Brain microvascular endothelial cell (primary cell): Measurements from ENCODE around the gene GNAT3.

ENCODE experiments used
- DNase-seq: peaks from one replicate; pipeline ENCODE4 v3.0.0-alpha.2; 2020
- H3K27ac ChIP-seq: fragments of 250-450 bp; sonication (Bioruptor Pico); 2 replicates; pipeline ENCODE4 v1.5.1; 2020; ENCODE audit warnings: mild to moderate bottlenecking, moderate library complexity
- H3K27me3 ChIP-seq: fragments of 250-450 bp; sonication (Bioruptor Pico); replicated peaks from 2 replicates; pipeline ENCODE4 v1.5.1; 2020; ENCODE audit warnings: mild to moderate bottlenecking
- H3K36me3 ChIP-seq: fragments of 250-450 bp; sonication (Bioruptor Pico); replicated peaks from 2 replicates; pipeline ENCODE4 v1.5.1; 2020; ENCODE audit warnings: mild to moderate bottlenecking
- H3K4me3 ChIP-seq: 2 replicates; pipeline ENCODE4 v1.5.1; 2011; ENCODE audit warnings: low read depth, mild to moderate bottlenecking, control low read depth, low read length, moderate library complexity
- in situ Hi-C: cut with HindIII; loops from 2 replicates; pipeline ENCODE4 v1.10.0; 2017; ENCODE audit warnings: low sequenced_read_pairs, low pct_ligation_motif_present
- TF ChIP-seq, protein P1 (sequence below): IDR thresholded peaks from 2 replicates; pipeline ENCODE4 v1.5.1; 2011; ENCODE audit warnings: low read depth, mild to moderate bottlenecking, moderate library complexity, low read length, control low read depth, inconsistent platforms; ENCODE audit errors: missing control alignments

Gene GNAT3

DNA sequence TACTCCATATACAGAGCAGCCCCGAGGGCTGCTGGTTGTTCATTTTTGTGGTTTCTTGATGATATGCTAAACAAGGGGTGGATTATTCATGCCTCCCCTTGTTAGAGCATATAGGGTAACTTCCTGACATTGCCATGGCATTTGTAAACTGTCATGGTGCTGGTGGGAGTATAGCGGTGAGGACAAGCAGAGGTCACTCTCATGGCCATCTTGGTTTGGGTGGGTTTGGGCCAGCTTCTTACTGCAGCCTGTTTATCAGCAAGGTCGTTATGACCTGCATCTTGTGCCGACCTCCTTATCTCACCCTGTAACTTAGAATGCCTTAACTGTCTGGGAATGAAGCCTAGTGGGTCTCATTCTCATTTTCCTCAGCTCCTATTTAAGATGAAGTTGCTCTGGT lies 31.3 kb downstream of the GNAT3 start:
- Histone ChIP-seq H3K27ac (peak overlapping the region; percentile 56), H3K27me3 (no peaks in the 10 kb centered on the region), H3K36me3 (no peaks in the 10 kb centered on the region), H3K4me3 (no peak overlapping the region)
- peak; percentile 45 for DNase-seq
- TF ChIP-seq, protein P1, sequence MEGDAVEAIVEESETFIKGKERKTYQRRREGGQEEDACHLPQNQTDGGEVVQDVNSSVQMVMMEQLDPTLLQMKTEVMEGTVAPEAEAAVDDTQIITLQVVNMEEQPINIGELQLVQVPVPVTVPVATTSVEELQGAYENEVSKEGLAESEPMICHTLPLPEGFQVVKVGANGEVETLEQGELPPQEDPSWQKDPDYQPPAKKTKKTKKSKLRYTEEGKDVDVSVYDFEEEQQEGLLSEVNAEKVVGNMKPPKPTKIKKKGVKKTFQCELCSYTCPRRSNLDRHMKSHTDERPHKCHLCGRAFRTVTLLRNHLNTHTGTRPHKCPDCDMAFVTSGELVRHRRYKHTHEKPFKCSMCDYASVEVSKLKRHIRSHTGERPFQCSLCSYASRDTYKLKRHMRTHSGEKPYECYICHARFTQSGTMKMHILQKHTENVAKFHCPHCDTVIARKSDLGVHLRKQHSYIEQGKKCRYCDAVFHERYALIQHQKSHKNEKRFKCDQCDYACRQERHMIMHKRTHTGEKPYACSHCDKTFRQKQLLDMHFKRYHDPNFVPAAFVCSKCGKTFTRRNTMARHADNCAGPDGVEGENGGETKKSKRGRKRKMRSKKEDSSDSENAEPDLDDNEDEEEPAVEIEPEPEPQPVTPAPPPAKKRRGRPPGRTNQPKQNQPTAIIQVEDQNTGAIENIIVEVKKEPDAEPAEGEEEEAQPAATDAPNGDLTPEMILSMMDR, result no peak
- in situ Hi-C loops, result no loop called here

DNA sequence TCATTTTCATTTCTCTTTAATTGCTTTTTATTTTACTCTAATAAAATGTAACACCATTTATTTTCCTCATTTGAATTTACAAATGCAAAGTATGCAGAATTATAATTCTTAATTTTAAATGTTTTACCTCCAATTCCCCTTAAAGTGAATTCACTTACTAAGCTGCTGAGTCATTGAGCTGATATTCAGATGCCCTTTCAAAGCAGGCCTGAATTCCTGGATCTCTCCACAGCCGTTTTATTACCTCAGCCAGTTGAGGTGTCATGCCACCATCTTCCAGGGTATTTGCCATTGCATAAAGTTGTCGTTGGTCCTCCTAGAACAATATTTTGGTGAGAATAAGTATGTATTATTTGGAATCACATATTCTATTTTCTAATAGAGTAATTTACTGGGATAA lies 33.2 kb downstream of the GNAT3 start:
- no peaks in the 10 kb centered on the region for H3K36me3 ChIP-seq
- in situ Hi-C loops, result no loop called here
- TF ChIP-seq, protein P1, result no peak
- peak; percentile 65 for DNase-seq
- no peaks in the 10 kb centered on the region for H3K27me3 ChIP-seq
- H3K4me3 ChIP-seq, result no peak overlapping the region
- no peak overlapping the region for H3K27ac ChIP-seq

DNA sequence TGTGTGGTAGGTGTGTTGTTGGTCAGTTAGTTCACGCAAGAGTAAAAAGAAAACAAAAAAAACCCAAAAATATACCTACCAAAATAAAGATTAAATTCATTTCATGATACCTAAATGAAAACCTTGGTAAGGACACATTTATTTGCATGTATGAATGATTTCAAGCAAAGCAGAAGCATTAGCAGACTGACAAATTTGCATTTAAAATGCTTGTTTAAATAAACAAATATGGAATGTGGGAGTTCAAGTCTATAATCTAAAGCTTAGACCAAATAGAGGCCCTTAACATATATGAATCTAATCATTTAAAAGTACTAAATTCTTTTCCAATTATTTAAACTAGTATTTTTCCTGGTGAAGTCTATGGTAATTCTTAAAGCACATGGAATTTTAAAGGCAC lies 35.8 kb downstream of the GNAT3 start:
- no peak for DNase-seq
- in situ Hi-C loops, result no loop called here
- TF ChIP-seq, protein P1, result no peak
- no peak overlapping the region for H3K4me3 ChIP-seq
- H3K27ac ChIP-seq, result no peak overlapping the region
- no peaks in the 10 kb centered on the region for H3K27me3 ChIP-seq
- no peaks in the 10 kb centered on the region for H3K36me3 ChIP-seq

DNA sequence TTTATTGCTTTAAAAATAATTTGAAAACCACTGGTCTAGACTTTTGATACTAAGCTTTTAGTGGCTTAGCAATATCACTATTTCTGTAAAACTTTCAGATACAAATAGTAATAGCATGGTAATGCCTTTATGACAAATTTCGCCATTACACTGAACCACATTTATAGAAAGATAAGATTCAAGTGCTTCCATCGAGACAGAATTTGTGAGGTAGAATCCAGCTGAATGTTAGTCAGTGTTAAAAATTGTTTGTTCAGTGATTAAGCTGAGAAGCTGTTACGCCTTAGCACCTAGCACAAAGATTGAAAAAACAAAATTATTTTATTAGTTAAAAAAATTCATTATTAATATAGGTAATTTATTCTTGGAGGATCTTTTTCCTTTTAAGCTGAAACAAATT lies 36.5 kb downstream of the GNAT3 start:
- in situ Hi-C loops, result no loop called here
- TF ChIP-seq, protein P1, result no peak
- Histone ChIP-seq H3K36me3 (no peaks in the 10 kb centered on the region), H3K27ac (peak overlapping the region; percentile 26), H3K4me3 (no peak overlapping the region), H3K27me3 (no peaks in the 10 kb centered on the region)
- no peak for DNase-seq

DNA sequence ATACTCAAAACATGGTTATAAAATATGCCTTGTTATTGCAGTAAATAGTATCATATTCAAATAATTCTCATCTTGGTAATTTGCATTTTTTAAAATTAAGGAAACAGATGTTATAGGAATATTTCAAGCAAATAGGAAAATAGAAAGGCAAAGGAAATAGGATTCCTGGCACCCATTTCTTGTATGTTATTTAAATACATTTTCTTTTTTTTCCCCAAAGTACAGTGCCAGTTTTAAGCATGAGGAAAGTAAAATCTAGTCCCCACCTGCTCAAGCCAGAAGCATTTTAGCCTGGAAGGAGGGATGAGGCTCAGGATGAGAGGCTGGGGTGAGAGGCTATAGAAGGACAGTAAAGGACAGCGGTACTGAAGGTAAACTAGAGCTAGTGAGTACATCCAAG lies 38.1 kb downstream of the GNAT3 start:
- Histone ChIP-seq H3K36me3 (no peaks in the 10 kb centered on the region), H3K27ac (no peak overlapping the region), H3K4me3 (no peak overlapping the region), H3K27me3 (no peaks in the 10 kb centered on the region)
- no peak for DNase-seq
- in situ Hi-C loops, result no loop called here
- TF ChIP-seq, protein P1, result no peak

DNA sequence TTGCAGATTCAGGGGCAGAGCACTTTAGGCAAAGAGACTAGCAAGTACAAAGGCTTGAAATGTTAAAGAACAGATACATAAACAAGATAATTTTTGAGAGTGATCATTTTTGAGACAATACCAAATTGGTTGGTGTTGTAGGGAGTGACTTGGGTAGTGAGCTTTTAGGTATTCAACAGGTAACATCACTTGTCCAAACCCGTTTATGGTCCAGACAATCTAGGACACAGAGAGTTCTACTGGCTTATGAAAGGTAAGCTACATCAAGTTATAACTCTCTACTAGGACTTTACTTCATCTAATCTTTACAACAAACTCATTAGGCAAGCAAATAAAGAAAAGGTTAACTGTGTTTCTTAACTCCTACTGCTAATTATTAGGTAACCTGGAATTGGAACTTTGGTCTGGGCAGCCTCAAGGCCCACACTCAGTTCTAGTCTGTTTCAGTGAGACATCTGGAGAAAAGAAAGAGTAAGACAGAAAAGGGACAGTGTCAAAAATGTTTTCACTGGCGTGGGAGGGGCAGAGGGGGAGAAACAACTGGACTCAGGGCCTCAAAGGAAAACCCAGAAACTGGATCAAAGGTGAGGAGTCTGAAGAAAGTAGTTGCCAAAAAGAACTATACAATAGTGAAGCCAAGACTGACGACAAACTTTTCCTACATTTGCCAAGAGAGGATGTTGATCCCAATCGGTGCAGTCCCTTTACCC lies 39.2 kb downstream of the GNAT3 start:
- no peak for DNase-seq
- TF ChIP-seq, protein P1, result no peak
- Histone ChIP-seq H3K36me3 (no peaks in the 10 kb centered on the region), H3K27ac (no peak overlapping the region), H3K27me3 (no peaks in the 10 kb centered on the region), H3K4me3 (no peak overlapping the region)
- in situ Hi-C loops, result no loop called here
